HG02840 (cell line): ENCODE data around the gene LHFPL3.

Source experiments
- ATAC-seq: cut with Tn5 transposase; IDR thresholded peaks from one replicate; pipeline ENCODE4 v1.9.1; 2021; ENCODE audit warnings: mild to moderate bottlenecking, moderate library complexity, moderate number of reproducible peaks; ENCODE audit not compliant: unreplicated experiment, low FRiP score

LHFPL3 gene

DNA sequence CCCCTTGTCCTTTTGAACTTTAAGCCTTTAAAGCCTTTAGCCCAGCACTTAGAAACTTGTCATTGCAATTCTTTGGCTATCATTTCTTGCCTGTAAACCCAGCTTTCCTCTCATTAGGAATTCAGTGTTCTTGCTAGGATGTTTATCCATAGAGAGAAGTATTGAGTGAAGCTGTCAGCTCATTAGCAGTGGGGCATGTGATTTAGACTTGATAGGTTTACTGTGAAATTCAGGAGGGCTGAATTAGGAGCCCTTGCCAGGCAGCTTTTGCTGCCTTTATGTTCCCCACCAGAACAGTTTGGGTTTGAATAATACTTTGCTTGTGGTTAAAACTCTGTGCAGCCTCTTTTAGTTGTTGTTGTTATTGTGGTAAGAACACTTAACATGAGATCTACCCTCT is 39.5 kb downstream of the LHFPL3 start:
- ATAC-seq = no peak

DNA sequence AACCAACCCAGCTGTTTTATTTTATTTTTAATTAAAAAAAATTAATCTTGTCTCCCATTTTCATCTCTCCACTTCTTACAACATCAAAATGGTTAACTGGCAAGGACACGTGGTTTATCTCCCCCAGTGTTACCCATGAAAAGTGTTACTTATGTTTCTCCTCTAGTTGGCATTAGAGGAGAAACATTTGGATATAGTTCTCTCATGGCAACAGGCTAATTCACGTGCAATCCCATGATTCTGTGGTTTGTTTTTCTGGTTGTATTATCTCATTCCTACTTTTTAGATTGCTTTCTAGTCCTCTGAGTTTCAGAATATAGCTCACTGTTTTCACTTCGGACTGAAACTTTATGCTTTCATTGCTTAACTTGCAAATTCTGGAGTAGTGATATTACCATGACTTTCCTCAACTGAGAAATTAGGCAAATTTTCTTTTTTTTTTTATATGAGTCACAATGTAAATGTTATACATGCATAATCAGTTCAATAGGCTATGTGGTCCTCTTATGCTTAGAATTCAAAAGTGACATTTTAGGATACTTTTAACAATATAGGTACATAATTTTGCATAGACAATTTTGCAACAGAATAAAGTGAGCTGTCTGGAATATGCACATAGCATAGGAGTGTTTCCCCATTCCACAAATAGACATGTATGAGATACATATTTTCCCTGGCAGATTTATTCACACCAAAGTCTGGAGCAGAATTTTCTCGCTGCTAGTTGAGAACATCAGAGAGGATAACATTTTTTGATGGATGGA is 43.0 kb downstream of the LHFPL3 start:
- ATAC-seq = no peak

DNA sequence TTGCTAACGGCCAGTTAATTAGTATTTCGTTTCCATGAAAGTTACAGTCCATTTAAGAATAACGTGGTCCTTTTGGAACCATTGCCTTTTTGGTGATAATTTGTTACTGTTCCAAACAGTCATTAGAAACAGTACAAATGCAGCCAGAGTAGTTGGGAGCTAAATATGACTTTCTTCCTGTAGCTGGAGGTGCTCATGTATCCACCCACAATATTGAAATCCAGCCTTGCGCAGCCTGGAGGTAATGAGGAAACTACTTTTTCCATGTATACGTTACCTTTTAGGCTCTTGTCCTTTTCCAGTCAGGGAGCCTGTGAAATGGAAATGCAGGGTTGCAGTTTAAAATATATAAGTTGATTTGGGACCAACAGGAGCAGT is 43.6 kb downstream of the LHFPL3 start:
- no peak for ATAC-seq

DNA sequence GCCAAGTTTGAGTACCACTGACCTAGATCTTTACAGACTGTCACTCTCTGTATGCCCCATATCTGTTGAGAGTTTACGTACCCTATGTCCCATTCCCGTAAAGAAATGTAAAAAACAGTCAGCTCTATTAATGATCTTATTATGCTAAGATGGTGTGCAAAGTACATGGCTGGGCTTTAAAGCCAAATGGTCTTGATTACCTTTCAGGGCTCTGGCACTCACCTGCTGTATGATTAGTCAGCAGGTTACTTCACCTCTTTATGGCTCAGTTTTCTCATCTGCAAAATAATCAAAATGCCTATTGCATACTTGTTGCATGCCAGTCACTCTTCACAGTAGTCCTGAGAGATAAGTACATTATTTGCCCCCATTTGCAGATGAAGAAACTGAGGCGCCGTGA is 54.2 kb downstream of the LHFPL3 start:
- no peak for ATAC-seq

DNA sequence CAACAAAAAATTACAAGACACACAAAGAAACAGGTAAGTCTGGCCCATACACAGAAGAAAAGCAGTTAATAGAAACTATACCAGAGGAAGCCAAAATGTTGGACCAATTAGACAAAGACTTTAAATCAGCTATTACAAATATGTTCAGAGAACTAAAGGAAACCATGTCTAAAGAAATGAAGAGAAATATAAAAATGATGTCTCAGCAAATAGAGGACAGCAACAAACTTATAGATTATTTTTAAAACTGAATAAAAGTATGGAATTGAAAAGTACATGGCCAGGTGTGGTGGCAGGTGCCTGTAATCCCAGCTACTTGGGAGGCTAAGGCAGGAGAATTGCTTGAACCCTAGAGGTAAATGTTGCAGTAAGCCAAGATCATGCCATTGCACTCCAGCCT is 58.5 kb downstream of the LHFPL3 start:
- no peak for ATAC-seq

DNA sequence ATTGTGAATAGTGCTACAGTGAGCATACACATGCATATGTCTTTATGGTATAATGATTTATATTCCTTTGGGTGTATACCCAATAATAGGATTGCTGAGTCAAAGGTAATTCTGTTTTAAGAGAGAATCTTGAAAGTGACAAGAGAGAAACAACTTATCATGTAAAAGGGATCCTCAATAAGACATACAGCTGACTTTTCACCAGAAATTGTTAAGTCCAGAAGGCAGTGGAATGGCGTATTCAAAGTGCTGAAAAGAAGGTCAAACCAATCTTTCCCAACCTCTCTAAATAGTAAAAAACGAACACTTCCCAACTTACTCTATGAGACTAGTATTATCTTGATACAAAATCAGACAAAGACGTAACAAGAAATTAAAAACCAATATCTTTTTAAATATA is 59.8 kb downstream of the LHFPL3 start:
- ATAC-seq = no peak

DNA sequence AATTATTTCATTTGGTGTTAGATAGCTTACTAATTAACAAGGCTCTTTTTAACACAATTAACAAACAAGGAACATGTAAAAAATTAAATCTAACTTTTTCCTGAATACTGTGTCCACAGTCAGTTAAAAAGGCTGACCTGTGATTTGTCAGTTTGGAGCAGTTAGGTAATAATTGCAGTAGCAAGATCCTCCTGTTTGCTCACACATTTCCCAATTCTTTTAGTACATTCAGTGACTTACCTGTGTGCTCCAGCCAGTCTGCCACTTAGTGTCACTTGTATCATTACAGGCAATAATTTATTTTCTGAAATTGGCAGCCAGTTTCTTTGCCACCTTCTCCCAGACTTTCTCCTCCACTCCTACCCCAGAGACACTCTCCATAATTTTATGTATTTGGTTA is 66.8 kb downstream of the LHFPL3 start:
- no peak for ATAC-seq

DNA sequence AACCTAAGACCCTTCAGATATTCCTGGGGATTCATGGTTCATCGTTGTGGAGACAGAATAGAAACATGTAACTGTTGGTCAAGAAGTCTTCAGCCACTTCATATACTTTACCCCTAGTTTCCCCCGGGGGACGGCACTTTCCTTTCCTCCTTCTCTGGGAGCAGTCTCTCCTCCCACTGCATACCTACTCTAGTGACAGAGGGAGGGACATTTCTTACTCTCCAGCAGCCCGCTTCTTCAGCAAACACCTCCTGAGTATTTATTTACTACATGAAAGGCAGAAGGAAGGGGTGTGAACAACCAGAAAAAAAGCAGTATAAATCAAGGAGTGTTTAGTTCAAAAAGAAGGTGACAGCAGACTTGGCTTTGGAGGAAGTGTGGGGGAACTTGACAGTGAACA is 69.0 kb downstream of the LHFPL3 start:
- ATAC-seq = no peak

DNA sequence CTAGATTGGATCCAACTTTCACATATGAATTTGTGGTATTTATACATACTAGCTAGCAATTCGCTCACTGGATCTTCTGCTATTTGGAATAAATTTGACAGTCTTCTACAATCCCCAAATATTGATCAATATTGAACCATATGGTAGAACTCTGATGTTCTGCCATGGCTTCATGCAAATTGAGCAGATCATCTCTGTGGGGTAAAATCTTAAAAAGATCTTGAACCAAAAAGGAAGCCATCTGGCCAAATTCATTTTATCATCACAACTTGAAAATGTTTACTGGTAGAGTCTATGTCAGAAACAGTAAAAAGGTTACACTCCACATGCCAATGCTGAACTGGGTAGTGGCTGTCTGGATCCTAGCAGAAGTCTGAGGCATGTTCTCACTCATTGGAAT is 80.0 kb downstream of the LHFPL3 start:
- ATAC-seq = no peak

DNA sequence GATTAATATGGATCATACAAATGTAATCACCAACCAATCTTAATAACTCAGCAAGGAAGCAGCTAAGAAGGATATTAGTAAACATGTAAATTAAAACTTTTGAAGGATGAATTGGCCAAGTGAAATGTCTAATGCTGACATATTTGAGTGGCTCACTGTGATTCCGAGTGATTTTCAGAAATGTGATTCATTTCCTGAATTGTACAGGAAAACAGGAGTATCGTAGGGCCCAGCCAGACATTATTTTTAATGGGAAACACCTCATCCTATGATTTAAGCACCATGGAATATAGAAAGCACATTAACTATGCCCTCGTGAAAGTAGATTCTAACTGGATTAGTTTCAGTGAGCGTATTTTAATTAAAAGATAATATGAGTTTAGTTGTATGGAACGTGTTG is 82.3 kb downstream of the LHFPL3 start:
- ATAC-seq = no peak

DNA sequence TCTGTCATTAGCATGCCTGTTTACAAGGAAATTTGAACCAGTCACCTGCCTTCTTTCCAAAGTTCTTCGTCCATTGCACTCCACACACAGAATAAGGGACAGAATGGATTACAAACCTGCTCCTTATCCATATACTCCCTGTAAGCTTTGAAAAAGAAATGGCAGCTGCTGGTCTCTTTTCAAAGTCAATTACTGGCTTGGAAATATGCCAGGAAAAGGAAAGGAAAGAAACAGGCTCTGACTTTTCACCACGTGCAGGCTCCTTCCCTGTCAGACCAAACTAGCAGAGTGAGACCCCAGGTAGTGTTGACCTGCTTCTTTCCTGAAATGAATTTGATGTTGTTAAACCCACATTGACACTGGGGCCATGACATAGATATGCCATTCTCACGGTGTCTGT is 84.5 kb downstream of the LHFPL3 start:
- no peak for ATAC-seq

DNA sequence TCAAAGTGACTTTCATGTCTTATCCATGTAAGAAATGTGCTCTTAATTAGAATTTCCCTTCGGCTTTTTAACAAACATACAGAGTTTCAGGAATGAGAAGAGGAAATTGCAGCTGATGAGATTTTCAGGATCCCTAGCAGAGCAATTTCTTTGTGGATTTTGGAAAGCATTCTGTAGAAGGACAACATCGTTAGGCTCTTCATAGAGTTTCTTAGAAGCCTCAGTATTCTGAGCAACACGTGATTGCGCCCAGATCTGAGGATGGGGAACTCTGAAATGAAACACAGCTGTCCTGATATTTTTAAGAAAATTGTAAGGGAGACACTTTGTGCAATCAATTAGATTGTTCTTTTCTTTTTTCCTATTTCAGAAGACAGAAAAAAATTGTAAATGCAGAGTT is 85.8 kb downstream of the LHFPL3 start:
- no peak for ATAC-seq

DNA sequence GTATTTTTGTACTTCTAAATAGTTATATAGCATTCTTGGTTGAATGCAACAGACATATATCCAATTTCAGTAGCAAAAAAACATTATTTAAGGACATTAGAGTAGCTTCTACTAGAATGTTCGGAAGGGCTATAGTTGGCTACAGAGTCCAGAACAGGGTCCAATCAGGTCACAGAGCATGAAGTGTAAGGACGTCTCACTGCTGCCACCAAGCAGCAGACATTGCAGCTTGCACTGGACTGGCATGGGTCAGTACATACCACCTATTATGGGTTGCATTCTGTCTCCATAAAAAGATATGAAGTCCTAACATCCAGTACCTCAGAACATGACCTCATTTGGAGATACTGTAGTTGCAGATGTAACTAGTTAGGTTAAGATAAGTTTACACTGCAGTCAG is 87.3 kb downstream of the LHFPL3 start:
- no peak for ATAC-seq

DNA sequence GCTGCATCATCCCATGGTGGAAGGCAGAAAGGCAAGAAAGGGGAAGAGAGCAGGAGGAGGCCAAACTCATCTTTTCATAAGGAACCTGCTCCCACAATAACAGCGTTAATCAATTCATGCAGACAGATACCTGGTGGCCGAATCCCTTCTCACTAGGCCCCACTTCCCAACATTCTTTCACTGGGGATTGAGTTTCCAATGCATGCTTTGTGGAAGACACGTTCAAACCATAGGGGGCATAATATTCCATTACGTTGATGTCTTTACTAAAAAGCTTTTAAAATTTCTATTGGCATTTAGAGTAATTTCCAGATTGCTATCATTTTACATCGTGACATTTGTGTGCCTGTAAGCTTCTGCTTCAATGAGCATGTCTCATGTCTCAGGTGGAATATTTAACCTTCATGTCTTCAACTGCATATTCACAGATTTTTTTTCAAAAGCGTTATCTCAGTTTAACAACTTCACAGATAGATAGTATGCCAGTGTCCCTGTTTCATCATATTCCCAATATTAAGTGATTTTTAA is 88.5 kb downstream of the LHFPL3 start:
- no peak for ATAC-seq

DNA sequence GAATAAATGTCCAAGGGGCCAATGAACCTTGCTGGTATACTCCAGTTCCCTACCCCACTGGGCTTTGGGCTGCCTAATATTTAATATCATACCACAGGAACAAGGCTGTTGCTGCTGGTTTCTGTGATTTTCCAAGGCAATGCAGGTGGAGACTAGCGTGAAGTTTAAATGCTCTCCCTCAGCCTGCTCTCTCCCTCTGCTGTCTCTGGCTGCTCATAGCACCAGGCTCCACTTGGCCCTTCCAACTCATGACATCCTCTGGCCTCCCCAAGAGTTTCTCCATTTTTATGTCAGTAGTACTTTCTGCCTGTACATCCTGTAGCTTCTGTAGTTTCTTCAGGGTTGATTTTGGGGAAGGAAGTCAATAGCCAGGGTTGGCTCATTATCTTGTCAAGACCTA is 103.5 kb downstream of the LHFPL3 start:
- no peak for ATAC-seq

DNA sequence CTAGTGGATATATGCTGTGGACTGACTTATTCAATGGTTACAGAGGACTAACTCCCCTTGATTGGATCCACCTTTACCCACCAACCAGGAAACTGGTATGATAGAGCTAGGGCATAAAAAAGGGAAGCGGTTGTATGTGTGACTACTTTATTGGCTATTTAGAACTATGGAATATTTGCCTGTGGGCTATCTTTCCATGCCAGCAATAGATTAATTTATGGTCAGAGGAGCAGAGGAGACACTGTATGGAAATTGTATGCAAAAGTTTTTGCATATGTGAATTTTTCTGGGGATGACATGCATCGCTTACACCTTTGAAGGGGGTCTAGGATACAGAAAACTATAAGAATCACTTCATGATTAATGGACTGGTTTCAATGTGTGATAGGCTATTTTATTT is 105.7 kb downstream of the LHFPL3 start:
- ATAC-seq = no peak

DNA sequence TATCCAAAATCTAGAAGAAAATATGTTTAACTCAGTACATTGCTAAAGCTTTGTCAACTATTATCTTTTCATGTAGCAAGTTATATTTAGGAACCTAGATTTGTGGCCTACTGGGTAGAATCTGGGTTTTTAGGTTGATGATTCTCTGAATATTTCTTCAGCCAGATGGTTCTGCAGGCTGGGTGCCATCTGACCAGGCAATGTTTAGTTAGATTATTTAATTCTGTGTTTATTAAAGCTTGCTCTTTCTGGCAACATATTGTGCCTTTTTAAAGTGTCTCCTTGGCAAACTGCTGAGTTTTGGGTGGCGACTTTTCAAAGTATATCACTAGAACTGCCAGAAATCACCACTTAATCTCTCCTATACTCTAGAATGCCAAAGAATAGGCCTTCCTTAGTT is 114.1 kb downstream of the LHFPL3 start:
- no peak for ATAC-seq

DNA sequence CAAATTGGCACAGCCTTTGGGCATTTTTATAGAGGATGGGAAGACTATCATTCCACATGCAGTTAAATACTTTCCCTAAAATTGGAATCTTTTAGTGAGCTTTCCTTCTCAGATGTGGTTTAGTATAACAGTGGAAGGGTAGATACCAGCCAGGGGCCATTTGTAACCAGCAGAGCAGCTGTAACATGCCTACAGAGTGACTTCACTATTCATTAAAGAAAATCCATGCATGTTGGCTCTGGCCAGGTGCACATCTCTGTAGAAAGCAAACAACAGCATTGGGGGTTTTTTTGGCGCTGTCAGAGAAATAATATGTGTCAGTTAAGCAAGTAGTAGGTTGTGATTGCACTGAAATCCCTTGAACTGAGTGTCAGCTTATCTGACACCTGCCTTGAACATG is 115.6 kb downstream of the LHFPL3 start:
- no peak for ATAC-seq

DNA sequence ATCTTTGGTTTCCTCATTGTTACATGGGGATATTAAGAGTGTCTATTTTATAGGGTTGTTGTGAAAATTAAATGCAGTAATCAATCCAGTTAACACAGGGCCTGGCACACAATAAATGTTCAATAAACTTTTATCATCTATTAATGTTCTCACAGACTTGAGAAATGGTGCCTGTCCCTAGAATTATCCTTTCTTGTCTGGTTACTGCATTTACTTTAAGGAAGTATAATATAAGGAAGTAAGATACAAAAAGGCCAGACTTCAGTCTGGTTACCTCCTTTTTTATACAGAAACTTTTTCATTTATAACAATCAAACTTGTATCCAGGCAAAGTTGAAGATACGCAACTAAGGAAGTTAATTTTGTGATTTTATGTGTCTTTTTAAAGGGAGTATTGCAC is 117.0 kb downstream of the LHFPL3 start:
- ATAC-seq = no peak

DNA sequence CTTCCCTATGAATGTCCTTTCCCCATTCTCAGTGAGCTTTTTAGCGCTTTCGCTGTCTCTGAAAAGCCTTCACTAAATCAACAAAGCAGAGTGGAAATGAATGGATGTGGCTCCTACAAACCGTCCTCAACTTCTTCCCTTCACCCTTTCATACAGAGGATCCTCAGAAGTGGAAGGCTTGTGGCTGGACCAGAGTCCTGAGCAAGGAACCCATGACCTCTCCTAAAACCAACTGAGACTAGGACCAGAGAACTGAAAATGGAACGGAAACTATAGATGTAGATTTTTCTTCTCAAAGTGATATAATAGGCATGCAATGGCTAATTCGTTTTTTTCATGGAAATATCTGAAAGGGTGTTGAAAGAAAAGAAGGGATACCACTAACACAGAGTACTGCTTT is 122.5 kb downstream of the LHFPL3 start:
- no peak for ATAC-seq

DNA sequence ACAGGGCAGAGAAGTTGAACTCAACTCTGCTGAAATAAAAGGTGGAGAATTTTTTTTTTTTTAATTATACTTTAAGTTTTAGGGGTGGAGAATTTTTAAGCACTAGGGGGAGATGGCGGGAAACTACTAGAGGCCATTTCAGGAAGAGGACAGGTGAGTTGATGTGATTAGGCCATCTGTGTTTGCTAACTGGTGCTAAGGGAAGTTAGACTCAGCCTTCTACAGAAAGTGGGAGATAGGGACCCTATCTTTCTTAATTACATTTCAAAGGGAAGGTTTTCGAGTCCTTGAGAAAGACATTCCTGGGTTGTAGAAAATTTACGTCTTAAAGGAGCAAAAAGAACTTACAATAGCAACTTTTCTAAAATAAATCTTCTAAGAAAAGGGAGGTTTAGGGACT is 124.8 kb downstream of the LHFPL3 start:
- ATAC-seq = no peak

DNA sequence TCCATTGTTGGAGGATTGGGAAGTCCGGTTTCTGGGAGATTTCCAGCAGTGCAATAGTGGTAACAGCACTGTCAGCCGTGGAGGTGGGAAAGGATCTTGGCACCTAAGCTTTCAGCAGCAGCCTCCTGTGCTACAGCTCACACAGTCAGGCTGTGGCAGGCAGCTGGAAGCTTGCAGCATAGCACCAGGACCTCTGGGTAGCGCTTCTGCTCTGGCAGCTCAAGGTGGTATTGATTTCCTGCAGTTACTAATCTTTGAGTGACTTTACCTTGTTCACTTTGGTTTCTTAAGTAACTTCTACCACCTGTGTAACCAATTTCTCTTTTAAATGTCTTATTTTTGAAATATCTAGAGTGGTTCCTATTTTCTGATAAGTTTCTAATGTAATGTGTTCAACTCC is 130.5 kb downstream of the LHFPL3 start:
- ATAC-seq = no peak
